Uterus (tissue), 2 donors: ENCODE data around the gene SPATC1L.

Experiments
- POLR2A ChIP-seq, 2 donors: fragments of 450-650 bp; IDR thresholded peaks; one replicate each; pipeline ENCODE4 v1.6.1; 2016; ENCODE audit warnings: antibody characterized with exemption in 2 of 2, mild to moderate bottlenecking in 1 of 2, moderate library complexity in 1 of 2
- TF ChIP-seq, protein P1 (sequence below), 4 experiments: fragments of 200-600 bp in 2 of 4; fragments of 450-650 bp in 2 of 4; sonication (generic) in 2 of 4; IDR thresholded peaks; one replicate each; pipeline ENCODE4 v1.5.1; 2016 to 2019; ENCODE audit warnings: antibody characterized with exemption in 4 of 4, mild to moderate bottlenecking in 2 of 4, moderate library complexity in 1 of 4

DNA sequence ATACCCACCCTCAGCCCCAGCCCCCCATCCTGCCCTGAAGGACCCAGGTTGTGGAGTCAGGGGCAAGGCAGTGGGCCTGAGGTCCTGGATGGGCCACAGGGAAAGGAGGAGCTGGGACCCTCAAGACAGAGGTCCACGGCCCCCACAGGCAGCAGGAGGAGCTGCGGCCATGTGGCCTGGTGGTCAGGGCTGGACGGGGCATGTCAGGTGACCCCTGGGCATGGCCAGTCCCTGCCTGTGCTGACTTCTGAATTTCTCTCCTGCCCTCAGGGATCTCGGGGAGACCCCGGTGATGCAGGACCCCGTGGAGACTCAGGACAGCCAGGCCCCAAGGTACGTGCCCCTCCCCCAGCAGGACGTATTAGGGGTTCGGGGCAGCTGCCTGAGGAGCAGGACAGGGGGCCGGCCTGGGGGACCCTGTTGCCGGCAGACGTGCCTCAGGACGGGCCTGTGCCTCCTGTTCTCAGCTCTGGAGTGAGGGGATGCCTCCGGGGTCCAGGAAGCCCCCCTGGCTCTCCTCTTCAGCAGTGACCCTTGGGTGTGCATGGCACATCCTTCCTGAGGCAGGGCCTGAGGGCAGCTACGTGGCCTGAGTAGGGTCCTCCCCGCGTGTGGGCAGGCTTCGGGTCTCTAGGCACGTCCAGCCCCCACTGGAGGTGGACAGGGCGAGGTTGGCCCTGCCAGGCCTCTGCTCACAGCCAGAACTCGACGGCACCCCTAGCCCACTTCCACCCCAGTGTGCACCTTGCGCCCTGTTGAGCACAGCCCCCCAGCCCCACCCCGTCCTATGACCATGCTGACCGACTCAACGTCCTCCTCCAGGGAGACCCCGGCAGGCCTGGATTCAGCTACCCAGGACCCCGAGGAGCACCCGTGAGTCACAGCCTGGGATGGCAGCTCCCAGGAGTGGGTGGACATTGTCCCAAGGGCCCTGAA, 62.7 kb downstream of the SPATC1L start:
- TF ChIP-seq, protein P1, sequence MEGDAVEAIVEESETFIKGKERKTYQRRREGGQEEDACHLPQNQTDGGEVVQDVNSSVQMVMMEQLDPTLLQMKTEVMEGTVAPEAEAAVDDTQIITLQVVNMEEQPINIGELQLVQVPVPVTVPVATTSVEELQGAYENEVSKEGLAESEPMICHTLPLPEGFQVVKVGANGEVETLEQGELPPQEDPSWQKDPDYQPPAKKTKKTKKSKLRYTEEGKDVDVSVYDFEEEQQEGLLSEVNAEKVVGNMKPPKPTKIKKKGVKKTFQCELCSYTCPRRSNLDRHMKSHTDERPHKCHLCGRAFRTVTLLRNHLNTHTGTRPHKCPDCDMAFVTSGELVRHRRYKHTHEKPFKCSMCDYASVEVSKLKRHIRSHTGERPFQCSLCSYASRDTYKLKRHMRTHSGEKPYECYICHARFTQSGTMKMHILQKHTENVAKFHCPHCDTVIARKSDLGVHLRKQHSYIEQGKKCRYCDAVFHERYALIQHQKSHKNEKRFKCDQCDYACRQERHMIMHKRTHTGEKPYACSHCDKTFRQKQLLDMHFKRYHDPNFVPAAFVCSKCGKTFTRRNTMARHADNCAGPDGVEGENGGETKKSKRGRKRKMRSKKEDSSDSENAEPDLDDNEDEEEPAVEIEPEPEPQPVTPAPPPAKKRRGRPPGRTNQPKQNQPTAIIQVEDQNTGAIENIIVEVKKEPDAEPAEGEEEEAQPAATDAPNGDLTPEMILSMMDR (IDR thresholded peaks at IDR 0.05) = no peak
- no peak for TF ChIP-seq POLR2A (IDR thresholded peaks at IDR 0.05)
